GM19193 (cell line): Measurements from ENCODE around the gene ELMOD3.

Experiments
- POLR2A ChIP-seq: IDR thresholded peaks from 4 replicates; pipeline ENCODE4 v1.6.1; 2011; ENCODE audit not compliant: insufficient read depth, insufficient read length; ENCODE audit errors: extremely low read depth

Gene ELMOD3

DNA sequence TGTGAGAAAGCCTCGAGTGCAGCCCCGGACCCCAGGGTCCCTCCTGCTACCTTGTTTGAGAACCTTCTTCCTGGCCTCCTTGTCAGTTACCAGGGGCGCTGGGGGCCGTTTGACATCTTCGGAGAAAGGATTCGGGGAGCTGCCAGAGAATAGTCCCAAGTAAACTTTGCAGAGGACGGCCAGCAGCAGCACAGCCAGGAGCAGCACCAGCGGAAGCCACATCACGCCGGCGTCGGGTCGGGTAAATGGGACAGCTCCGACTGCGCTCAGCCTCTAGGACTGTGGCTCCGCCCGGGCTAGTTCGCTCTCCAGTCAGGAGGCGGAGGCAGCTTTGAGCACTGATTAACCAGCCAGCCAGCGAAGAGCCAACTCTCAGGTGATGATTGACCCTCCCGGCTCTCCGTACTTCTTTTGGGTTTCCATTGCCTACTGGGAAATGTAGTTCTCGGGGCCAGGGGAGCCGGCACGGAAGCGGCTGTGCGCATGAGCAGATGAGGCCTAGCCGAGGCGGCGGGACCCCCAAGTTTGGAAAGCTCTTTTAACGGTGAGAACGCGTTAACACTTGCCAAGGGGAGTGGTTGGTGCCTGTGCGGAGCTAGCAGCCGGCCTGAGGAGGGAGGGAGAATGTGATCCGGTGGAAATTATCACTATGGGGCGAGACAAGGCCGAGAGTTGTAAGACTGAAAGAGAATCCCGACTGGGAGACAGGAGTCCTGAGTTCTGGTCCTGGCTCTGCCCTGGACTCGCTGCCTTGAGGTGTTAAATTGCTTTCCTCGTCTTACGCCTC, at the start of gene ELMOD3, which contains the start of gene RETSAT:
Gene ELMOD3 (plus strand): TSS at position 484 of the 787 bp plus-strand sequence. CDS start 2,430 bp downstream, outside the sequence.
Gene RETSAT (minus strand): TSS at position 243 of the 787 bp plus-strand sequence. CDS start 21 bp downstream, at position 222.
- peak; percentile 98 for TF ChIP-seq POLR2A

- TF ChIP-seq POLR2A, result no peak
Observed at GRCh38 chr2:85307527-85307897, 47.1 kb upstream of the ELMOD3 start.

DNA sequence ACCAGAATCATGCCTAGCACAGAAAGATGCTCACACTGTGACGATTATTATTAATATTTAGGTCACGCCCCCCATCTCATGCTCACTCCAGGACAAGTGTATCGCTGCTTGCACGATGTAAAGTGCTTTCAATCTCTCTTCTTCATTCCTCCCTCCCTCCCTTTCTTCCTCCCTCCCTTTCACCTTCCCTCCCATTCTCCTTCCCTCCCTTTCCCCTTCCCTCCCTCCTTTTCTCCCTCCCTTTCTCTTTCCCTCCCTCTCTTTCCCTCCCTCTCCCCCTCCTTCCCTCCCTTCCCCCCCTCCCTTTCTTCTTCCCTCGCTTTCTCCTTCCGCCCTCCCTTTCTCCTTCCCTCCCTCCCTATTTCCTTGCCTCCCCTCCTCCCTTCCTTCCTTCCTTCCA, 46.4 kb upstream of the ELMOD3 start:
- no peak for TF ChIP-seq POLR2A

- no peak for TF ChIP-seq POLR2A
Observed at GRCh38 chr2:85308896-85309555, 45.5 kb upstream of the ELMOD3 start.

- no peak for TF ChIP-seq POLR2A
Observed at GRCh38 chr2:85309699-85310321, 44.8 kb upstream of the ELMOD3 start.

DNA sequence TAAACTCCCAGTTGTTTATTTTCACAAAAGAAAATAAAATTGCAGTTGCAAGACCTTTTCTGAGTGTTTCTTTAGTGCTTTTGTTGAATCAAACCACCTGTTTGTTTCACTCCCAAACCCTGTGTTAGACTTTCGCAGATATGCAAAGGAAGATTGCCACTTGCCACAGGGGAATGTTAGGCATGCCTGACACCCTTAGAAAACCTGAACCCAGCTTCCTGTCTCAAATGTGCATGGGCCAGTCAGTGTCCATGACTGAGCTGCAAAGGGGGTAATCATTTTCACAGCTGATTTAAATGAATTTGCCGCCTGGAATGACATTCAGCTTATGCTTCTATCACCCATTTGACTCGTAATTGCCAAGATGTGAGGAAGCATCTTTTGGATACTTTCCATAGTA, 44.2 kb upstream of the ELMOD3 start:
- TF ChIP-seq POLR2A, result no peak

DNA sequence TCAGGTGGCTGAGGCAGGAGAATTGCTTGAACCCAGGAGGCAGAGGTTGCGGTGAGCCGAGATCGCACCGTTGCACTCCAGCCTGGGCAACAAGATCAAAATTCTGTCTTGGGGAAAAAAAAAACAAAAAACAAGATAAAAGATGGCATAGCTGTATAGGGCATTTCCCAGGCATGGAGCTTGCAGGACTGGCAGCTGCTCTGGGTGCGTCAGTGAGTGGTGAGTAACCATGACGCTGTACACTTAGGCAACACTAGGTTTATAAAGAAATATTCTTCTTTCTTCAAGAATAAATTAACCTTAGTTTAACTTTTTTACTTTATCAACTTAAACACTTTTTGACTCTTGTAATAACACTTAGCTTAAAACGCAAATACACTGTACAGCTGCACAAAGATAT, 42.2 kb upstream of the ELMOD3 start:
- TF ChIP-seq POLR2A, result no peak

GRCh38 chr2:85314884-85315242, 39.7 kb upstream of the ELMOD3 start:
- no peak for TF ChIP-seq POLR2A

GRCh38 chr2:85318222-85319074, 36.1 kb upstream of the ELMOD3 start:
- TF ChIP-seq POLR2A, result no peak

GRCh38 chr2:85319796-85320195, 34.8 kb upstream of the ELMOD3 start:
- TF ChIP-seq POLR2A, result no peak

DNA sequence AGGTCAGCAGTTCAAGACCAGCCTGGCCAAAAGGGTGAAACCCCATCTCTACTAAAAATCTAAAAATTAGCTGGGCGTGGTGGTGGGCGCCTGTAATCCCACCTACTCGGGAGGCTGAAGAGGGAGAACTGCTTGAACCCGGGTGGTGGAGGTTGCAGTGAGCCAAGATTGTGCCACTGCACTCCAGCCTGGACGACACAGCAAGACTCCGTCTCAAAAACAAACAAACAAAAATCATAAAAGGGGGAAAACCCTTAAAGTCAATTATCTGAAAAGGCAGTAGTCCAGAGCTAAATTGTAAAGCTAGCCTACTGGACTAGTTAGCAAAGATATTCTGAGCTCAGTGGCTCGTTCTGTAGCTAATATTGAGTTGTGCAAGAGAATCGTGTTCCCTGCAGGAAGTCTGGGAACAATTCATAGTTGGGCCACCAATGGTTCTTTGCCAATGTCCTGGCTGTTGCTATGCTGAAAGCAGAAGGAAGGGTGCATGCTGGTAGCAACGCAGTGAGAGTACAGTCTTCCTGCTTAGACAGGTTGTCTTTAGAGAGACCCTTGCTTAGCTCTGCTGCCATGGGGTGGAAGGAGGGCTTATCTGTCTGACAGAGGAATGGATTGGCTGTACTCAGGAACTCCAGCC, 31.1 kb upstream of the ELMOD3 start:
- TF ChIP-seq POLR2A, result no peak

GRCh38 chr2:85324639-85325465, 29.7 kb upstream of the ELMOD3 start:
- TF ChIP-seq POLR2A, result no peak

DNA sequence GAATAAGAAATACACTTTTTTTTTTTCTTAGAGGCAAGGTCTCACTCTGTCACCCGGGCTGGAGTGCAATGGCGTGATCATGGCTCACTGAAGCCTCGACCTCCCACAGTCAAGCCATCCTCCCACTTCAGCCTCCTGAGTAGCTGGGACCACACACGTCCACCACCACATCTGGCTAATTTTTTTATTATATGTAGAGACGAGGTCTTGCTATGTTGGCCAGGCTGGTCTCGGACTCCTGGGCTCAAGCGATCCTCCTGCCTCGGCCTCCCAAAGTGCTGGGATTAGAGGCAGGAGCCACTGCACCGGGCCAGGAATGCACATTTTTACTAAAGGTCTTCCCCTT, 29.1 kb upstream of the ELMOD3 start:
- TF ChIP-seq POLR2A, result no peak
